ENCODE data around the gene BCORL1.
A peak's percentile ranks its signal among the peaks of the same experiment; 100 is the strongest.

The BCORL1 gene

DNA sequence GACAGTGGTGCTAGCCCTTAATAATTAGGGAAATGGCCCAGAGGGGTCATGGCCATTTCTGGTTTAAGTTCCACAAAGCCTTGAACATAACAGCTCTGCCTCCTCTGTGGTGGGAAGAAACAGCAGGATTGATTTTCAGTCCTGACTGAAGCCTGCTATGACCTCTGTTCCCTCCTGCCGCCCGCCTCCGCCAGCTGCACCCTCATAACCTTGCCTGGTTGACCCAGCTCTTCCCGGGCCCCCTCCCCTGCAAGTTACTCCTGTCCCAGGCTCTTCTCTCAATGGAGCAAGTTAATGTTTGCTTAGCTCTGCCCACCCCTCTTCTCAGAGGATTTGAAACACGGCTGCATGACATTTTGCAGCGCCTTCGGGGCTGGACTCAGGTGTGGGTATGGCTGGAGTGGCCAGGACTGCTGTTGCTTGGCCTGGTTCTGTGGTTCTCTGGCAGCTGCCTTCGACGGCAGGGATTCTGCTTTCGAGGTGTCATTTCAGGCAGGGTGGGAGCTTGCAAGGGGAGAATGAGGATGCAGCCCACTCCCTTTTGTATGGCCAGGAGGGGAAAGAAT, 27.3 kb downstream of the BCORL1 start:
- FAIRE-seq (no peak), DNase-seq (ENCODE audit: low spot score) (no peak)

DNA sequence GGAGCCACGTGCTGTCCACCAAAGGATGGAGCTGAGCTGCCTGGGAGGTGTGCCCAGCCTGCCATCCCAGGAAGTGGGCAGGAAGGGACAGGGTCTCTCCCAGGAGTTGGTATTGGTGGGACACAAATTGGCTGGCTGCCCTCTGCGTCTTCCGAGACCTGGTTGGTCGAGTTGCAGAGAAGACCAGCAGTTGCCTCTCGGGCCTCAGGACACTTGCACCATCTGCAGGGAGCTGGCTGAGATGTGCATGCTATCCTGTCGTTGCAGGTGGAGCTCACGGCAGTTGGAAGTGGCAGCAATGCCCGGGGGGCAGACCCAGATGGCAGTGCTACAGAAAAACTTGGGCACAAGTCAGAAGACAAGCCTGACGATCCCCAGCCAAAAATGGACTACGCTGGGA, 30.2 kb downstream of the BCORL1 start:
- DNase-seq (ENCODE audit: low spot score): no peak
- FAIRE-seq: no peak

- FAIRE-seq: no peak
- DNase-seq (ENCODE audit: low spot score): no peak
Observed at GRCh38 chrX:130013661-130014060, 31.2 kb downstream of the BCORL1 start.

DNA sequence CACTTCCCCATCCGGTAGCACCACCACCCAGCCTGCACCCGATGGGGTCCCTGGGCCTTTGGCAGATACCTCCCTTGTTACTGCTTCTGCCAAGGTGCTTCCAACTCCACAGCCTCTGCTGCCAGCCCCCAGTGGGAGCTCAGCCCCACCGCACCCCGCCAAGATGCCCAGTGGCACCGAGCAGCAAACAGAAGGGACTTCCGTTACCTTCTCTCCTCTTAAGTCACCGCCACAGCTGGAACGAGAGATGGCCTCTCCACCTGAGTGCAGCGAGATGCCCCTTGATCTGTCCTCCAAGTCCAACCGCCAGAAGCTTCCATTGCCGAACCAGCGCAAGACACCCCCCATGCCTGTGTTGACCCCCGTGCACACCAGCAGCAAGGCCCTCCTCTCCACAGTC, 31.9 kb downstream of the BCORL1 start:
- no peak for DNase-seq (ENCODE audit: low spot score)
- FAIRE-seq: no peak

- DNase-seq (ENCODE audit: low spot score) (no peak), FAIRE-seq (no peak)
Observed at GRCh38 chrX:130014770-130015169, 32.3 kb downstream of the BCORL1 start.

GRCh38 chrX:130015181-130015580, 32.7 kb downstream of the BCORL1 start:
- FAIRE-seq (no peak), DNase-seq (ENCODE audit: low spot score) (no peak)

- FAIRE-seq (no peak), DNase-seq (ENCODE audit: low spot score) (no peak)
Observed at GRCh38 chrX:130018143-130018542, 35.7 kb downstream of the BCORL1 start.

GRCh38 chrX:130020661-130021324, 38.4 kb downstream of the BCORL1 start:
- FAIRE-seq (no peak), DNase-seq (ENCODE audit: low spot score) (no peak)

GRCh38 chrX:130024127-130024526, 41.7 kb downstream of the BCORL1 start:
- DNase-seq (ENCODE audit: low spot score) (peak; percentile 24), FAIRE-seq (no peak)

DNA sequence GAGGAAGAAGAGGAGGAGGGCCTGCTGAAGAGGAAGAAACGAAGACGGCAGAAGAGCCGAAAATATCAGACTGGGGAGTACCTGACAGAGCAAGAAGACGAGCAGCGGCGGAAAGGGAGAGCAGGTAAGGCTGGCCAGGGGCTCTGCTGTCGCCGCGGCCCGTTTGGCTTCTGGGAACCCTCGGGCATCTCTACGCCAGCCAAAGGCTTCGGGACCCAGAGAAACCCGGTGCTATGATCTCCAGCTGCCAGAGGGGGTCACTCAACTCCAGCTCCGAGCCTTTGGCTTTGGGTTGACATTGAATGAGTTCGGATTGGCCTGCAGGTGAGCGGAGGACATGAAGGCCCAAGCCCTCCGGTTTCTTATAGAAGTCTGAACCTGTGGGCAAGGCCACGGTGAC, 42.8 kb downstream of the BCORL1 start:
- FAIRE-seq (no peak), DNase-seq (ENCODE audit: low spot score) (no peak)

GRCh38 chrX:130027569-130027968, 45.1 kb downstream of the BCORL1 start:
- FAIRE-seq: no peak
- no peak for DNase-seq (ENCODE audit: low spot score)

- peak; percentile 11 for DNase-seq (ENCODE audit: low spot score)
- FAIRE-seq: no peak
Observed at GRCh38 chrX:130028196-130028595, 45.8 kb downstream of the BCORL1 start.

DNA sequence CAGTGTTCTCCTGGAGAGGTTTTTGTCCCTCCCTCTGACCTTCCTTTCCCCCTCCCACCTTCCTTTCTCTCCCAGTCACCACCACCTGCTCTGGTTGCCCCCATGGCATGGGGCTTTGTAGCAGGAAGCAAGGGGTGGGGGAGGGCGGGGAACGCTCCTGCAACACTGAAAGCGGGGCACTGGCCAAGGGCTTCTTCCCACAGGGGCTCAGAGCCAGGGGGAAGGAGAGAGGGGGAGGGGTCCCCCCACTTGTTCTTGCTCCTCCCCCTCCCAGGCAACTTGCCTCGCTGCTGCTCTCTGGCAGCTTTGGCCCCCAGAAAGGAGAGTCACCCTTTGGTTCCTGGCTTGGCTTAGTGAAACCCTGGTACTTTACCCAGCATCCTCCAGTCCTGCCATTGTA, 48.4 kb downstream of the BCORL1 start:
- FAIRE-seq: no peak
- no peak for DNase-seq (ENCODE audit: low spot score)

DNA sequence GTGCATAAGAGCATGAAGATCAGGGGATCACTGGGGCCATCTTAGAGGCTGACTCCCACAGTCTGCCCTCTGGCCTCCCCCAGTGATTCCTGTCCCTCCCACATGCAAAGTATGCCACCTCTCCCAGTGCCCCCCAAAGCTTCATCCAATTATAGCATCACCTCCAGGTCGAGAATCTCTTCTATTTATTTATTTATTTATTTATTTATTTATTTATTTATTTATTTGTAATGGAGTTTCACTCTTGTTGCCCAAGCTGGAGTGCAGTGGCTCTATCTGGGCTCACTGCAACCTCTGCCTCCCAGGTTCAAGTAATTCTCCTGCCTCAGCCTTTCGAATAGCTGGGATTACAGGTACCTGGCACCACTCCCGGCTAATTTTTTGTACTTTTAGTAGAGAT, 50.1 kb downstream of the BCORL1 start:
- DNase-seq (ENCODE audit: low spot score) (no peak), FAIRE-seq (no peak)

- FAIRE-seq (no peak), DNase-seq (ENCODE audit: low spot score) (no peak)
Observed at GRCh38 chrX:130034178-130034577, 51.7 kb downstream of the BCORL1 start.

DNA sequence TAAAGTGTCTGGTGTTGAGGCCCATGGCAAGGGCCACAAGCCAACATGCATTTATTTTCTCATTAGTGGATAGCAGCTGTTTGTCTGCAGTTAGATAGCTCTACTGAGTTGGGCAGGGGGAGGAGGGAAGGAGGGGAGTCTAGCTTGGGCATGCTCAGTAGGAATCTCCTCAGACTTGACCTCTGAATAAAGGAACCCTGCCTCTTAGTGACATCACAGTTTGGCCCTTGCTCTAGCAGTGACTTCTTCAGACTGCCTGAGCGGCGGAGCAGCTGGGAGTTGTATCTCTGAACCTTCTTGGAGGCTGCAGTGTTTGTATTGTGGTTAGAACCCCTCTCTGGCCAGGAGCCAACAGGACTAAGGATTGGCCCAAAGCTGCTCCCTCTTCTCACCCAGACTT, 57.4 kb downstream of the BCORL1 start:
- FAIRE-seq (no peak), DNase-seq (ENCODE audit: low spot score) (no peak)

DNA sequence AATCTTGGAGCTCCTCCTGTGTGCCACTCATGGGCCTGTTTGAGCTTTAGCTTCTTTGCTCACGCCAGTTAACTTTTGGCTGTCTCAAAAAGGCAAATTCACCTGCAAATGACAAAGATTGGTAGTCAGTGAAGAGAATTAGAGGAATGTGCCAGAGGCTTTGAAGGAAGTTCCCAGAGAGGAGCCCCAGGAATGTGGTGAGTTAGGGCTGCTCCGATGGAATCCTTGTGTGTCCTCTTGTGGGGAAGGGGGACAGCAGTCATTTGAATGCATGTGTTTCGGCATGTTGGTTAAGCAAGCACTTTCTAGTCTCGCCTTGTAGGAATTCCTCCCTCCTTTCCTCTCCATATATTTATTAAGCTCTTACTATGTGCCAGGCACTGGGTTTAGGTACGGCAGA, 65.0 kb downstream of the BCORL1 start:
- FAIRE-seq (no peak), DNase-seq (ENCODE audit: low spot score) (no peak)

- DNase-seq (ENCODE audit: low spot score) (no peak), FAIRE-seq (no peak)
Observed at GRCh38 chrX:130048686-130049222, 66.3 kb downstream of the BCORL1 start.

DNA sequence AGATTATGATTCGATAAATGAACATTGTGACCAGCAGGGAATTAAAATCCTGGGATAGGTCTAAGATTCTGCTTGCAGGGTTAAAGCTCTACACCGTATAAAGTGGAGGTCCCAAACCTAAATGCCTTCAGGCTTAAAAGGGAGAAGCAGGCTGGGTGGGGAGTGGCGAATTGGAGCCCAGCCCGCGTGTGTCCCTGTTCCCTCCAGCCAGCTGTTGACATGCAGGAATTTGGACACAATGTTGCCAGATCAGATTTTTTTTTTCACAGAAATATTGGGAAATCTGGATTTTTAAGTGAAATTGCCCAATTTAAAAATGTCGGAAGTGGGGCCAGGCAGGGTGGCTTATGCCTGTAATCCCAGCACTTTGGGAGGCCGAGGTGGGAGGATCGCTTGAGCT, 67.4 kb downstream of the BCORL1 start:
- FAIRE-seq: no peak
- no peak for DNase-seq (ENCODE audit: low spot score)

DNA sequence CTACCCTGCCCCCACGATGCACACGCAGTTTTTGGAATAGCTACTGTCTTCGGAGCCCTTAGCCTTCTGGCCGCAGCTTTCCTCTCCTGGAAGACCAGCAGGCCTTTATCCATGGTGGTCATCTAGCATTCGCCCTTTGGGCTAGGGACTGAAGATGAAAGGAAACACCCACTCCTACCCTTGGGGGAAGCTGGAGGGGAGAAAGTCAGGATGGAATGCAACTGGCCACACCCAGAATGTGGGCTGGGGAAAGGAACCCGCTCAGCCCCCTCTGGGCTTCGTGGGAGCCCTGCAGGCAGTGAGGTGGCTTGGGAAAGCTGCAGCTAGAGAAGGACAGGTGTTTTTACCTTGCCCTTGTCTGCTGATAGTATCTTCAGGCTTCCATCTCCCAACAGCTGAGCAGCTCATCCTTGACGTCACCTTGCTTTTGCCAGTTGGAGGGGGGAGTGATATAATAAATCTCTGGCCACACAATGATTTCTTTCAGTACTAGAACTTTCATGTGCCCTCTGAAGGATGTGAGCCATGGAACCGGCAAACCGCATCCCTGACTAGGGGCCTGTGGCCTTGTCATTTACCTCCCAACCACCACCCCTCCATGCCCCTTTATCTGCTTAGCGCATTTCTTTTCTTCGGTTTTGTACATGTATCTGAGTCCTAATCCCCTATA, 68.9 kb downstream of the BCORL1 start:
- FAIRE-seq (no peak), DNase-seq (ENCODE audit: low spot score) (no peak)

GRCh38 chrX:130053236-130053635, 70.8 kb downstream of the BCORL1 start:
- FAIRE-seq (no peak), DNase-seq (ENCODE audit: low spot score) (no peak)

DNA sequence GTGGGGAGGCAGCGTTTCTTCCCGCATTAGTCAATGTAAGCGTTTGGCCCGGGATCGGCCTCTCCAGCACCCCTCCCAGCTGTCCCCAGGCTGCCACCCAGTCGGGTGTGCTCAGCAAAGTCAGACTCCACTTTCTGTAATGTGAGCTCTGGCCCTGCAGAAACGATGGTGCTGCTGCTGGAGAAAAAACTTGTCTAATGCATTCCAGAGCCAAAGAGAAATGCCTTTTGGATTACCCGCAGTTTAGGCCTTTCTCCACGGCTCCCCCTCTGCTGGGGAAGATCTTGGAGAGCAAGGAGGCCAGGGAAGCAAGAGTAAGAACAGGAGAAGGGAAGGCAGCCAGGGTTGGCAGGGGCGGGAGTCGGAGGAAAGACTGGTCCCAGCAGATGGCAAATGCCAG, 72.7 kb downstream of the BCORL1 start:
- FAIRE-seq: no peak
- DNase-seq (ENCODE audit: low spot score): no peak

GRCh38 chrX:130055899-130056298, 73.5 kb downstream of the BCORL1 start:
- DNase-seq (ENCODE audit: low spot score) (no peak), FAIRE-seq (no peak)

Data from urothelium cell line (cell line).